Endothelial cell of umbilical vein (primary cell): Measurements from ENCODE around the gene RPAP3.

Experiments
- JUN ChIP-seq: IDR thresholded peaks from 2 replicates; pipeline ENCODE4 v1.6.1; 2011; ENCODE audit warnings: borderline replicate concordance, low read depth; ENCODE audit not compliant: insufficient read length, insufficient read depth
- POLR2A ChIP-seq: IDR thresholded peaks from 2 replicates; pipeline ENCODE4 v1.6.1; 2012; ENCODE audit warnings: low read depth, mild to moderate bottlenecking, control low read depth, low read length
- TF ChIP-seq, protein P1 (sequence below), 2 donors: IDR thresholded peaks; 1 replicate in 1 of 2; 2 replicates in 1 of 2; pipeline ENCODE4 v1.5.1; 2011; ENCODE audit warnings: low read length in 2 of 2, mild to moderate bottlenecking in 2 of 2, moderate library complexity in 2 of 2, control low read depth in 1 of 2, inconsistent platforms in 1 of 2, low read depth in 1 of 2; ENCODE audit not compliant: insufficient read depth in 1 of 2; ENCODE audit errors: extremely low read depth in 1 of 2

DNA sequence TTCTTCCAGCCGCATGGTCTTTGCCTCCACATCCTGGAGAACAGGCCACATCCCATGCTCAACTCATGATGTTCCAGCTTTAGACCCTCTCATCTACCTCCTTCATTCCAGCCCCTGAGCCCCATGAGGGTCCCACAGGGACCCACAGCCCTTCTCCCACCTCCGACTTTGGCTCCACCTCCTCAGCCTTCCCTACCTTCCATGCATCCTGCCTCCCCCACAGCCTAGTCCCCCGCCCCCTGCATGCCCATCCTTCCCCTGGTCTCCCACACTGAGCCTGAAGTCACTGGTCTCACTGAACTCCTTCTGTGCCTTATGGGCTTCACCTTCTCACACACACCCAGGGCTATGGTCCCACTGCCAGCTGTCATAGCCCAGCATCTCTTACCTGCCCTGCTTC is 43.1 kb upstream of the RPAP3 start:
- TF ChIP-seq, protein P1, sequence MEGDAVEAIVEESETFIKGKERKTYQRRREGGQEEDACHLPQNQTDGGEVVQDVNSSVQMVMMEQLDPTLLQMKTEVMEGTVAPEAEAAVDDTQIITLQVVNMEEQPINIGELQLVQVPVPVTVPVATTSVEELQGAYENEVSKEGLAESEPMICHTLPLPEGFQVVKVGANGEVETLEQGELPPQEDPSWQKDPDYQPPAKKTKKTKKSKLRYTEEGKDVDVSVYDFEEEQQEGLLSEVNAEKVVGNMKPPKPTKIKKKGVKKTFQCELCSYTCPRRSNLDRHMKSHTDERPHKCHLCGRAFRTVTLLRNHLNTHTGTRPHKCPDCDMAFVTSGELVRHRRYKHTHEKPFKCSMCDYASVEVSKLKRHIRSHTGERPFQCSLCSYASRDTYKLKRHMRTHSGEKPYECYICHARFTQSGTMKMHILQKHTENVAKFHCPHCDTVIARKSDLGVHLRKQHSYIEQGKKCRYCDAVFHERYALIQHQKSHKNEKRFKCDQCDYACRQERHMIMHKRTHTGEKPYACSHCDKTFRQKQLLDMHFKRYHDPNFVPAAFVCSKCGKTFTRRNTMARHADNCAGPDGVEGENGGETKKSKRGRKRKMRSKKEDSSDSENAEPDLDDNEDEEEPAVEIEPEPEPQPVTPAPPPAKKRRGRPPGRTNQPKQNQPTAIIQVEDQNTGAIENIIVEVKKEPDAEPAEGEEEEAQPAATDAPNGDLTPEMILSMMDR (IDR thresholded peaks at IDR 0.05; ENCODE audit: extremely low read depth in 1 of 2, insufficient read depth in 1 of 2, low read depth in 1 of 2, low read length in 2 of 2), result no peak
- no peak for TF ChIP-seq JUN
- TF ChIP-seq POLR2A, result no peak
